COLO829 (cell line): ENCODE measurements around the gene CPNE7.
"Not testable (repeated sequence)": the region's sequence is repeated elsewhere in the genome, so short reads cannot be mapped to it uniquely, and the experiment has no call there.

ENCODE experiments used
- DNase-seq: peaks from one replicate; pipeline ENCODE4 v3.0.0; 2012; ENCODE audit warnings: low spot score

Gene CPNE7

GRCh38 chr16:89583895-89584644, 8.5 kb downstream of the CPNE7 start:
- DNase-seq = no peak

- no peak for DNase-seq
Measured at GRCh38 chr16:89584768-89585549, 9.4 kb downstream of the CPNE7 start.

- no peak for DNase-seq
Measured at GRCh38 chr16:89586218-89586617, 10.7 kb downstream of the CPNE7 start.

GRCh38 chr16:89586853-89587252, 11.3 kb downstream of the CPNE7 start:
- no peak for DNase-seq

- DNase-seq = not testable (repeated sequence)
Measured at GRCh38 chr16:89587676-89588075, 12.1 kb downstream of the CPNE7 start.

DNA sequence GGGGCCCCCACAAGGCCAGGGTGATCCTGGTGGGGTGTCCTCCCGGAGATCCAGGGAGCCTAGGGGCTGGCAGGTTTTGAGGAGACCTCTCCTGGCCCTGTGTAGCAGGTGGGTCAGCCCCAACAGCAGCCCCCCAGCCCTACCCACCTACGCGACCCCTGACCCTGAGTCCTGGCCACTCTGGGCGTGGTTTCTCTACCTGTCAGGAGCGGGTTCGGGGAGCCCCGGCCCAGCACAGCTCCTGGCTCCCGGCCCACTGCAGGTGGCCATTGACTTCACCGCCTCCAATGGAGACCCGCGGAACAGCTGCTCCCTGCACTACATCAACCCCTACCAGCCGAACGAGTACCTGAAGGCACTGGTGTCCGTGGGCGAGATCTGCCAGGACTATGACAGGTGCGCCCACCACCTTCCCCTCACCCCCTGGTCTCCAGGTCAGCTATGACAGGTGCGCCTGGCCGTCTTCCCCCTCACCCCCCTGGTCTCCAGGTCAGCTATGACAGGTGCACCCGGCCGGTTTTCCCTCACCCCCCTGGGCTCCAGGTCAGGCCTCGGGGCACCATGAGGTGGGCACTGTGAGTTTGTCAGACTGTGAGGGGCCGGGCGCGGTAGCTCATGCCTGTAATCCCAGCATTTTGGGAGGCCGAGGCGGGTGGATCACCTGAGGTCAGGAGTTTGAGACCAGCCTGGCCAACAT, 13.0 kb downstream of the CPNE7 start:
- no peak for DNase-seq

DNA sequence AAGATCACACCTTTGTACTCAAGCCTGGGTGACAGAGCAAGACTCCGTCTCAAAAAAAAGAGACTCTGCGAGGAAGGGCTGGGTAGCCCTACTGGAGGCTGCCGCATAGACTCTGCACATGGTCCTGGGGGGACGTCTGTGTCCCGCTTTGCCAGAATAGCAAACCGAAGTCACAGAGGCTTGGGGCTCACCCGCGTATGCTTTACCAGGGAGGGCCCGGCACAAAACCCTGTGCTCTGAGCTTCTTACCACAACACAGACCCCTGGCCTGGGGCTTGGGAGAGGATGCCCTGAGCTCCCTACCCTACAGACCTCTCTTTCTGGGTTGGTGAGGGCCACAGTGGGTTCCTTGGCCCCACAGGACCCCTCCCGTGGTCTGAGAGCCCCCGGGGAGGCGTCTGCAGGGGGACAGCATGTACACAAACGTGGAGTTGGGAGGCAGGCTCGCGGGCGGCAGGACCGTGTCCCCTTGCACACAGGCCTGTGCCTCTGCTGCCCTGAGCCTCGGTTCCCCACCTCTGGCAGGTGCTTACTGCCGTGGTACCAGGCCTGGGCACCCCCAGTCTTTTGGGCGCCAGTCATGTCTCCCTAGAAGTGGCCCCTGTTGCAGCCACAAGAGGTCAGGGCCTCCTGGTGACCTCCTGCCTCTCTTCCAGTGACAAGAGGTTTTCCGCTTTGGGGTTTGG, 13.8 kb downstream of the CPNE7 start:
- no peak for DNase-seq

DNA sequence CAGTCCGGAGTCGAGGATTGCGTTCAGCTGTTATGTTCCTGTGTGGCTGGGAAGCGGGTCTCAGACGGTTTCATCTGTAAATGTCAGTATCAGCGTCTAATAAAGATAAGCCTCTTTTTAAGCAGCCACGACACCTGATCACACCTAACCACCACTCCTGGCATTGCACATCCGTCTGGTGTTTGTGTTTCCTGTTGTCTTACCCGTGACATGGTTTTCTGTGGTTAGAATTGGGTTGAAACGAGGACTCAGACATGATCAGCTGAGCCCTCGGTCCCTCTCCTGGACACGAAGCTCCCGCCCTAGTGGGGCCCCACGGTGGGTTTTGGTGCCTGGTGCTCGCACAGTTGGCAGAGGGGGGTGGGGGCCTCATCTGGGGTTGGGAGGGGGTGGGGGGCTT, 18.3 kb downstream of the CPNE7 start:
- DNase-seq = no peak

DNA sequence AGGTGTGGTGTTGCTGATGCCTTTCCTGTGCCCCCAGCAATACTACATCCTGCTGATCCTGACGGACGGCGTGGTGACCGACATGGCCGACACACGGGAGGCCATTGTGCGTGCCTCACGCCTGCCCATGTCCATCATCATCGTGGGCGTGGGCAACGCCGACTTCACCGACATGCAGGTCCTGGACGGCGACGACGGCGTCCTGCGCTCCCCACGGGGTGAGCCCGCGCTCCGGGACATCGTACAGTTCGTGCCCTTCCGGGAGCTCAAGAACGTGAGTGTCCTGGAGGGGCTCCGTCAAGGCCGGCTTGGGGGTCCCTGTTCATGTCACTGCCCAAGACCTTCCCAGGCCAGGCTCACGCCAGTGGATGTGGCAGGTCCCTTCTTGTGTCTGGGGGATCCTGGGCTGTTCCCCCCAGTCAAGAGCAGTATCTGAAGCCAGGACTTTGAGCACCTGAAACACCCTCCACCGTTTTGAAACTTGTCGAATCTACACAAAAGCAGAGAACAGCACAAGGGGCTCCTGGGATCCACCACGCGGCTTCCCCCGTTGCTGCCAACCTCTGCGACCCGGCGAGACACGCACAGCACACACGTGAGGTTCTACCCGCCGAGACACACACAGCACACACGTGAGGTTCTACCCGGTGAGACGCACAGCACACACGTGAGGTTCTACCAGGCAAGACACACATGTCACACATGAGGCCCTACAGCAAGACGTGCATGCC, 19.9 kb downstream of the CPNE7 start:
- no peak for DNase-seq

GRCh38 chr16:89596061-89596689, 20.6 kb downstream of the CPNE7 start:
- DNase-seq = no peak

DNA sequence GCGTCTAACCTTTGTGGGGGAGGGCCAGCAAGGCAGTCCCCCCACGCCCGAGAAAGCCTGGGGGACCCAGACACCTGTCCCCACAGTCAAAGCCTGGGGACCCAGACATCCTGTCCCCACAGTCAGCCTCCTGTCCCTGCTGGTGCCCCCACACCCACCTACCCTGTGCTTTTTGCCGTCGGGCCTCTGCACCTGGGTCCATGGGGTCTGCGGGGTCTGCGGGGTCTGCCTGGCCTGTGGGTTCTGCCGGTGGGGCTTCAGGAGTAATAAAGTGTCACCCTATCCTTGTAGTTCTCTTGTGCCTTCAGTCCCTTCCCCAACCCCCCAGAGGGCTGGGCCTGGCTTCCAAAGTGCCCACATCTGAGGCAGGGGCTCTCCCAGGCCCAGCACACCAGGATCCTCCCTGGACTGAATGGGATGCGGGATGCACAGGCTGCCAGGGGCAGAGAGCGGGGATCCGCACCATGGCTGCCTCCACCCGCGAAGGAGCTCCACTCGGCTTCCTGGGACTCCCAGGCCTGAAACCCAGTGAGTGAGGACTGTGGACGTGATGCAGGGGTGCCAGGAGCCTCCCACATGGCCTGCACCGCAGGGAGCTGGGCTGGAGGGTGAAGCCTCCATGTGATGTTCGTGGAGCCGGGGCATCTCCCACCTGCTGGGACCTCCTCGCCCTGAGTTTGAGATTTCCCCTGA, 21.5 kb downstream of the CPNE7 start:
- no peak for DNase-seq

DNA sequence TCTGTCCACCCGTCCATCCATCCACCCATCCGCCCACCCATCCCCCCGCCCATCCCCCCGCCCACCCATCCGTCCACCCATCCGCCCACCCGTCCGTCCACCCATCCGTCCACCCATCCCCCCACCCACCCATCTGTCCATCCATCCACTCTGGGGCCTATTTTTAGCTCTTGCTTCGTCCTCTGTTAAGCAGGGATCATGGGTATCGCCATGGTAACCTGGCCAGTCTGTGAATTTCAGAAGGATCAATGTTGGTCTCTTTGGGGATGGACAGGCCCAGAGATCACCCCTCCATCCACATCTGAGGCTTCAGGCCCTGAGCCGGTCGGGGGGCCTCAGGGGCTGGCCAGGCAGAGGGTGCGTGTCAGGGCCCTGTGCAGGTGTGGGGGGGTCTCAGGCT, 22.6 kb downstream of the CPNE7 start:
- no peak for DNase-seq

DNA sequence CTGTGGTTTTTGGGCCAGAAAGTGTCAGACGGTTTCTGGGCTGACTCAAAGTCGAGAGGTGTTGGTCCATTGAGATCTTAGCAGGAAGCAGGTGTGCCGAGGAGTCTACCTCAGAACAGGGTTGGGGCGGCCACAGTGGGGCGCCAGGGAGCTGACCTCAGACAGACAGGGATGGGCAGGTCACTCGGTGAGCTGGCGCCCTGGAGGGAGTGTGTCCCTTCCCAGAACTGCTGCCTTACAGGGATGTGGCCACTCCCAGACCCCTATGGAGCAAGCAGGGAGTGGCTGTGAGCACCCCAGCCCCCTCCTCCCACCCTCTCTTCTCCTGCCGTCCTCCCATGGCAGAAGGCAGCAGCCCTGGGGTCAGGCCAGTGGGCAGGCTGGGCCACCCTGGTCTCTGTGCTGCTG, 23.9 kb downstream of the CPNE7 start:
- DNase-seq = no peak

DNA sequence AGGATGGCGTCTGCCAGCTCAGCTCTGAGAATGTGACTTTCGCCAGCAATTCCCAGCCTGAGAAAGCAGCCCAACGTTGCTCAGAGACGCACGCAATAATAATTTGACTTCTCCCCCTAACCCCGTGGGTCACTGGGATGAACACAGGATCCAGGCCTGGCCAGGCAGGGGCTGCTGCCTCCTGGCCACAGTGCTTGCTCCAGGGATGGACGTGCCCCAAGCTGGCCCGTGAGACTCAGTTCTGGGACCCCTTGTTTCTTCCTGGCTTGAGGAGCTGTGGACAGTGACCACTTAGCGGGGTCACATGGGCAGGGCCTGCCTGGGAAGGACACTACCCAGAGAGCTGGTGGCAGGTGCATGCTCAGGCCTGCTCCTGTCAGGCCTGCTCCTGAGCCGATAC, 24.3 kb downstream of the CPNE7 start:
- DNase-seq = no peak

- DNase-seq = no peak
Measured at GRCh38 chr16:89600427-89600826, 24.9 kb downstream of the CPNE7 start.

DNA sequence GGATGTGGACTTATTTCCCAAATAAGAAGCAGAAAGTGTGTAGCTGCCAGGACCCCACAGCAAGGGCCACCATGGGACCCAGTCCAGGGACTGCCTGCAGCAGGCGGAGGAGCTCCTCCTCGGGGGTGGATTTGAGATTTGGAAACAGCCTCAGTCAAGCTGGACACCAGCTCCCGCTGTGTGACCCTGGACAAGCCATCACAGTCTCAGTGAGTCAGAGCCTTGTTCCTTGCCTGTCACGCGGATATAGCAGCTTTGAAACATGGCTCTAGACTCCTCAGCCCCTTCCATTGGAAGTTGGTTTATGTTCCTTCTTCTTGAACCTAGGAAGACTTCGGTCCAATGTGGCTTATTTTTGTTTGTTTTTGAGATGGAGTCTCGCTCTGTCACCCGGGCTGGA, 25.4 kb downstream of the CPNE7 start:
- DNase-seq = no peak

DNA sequence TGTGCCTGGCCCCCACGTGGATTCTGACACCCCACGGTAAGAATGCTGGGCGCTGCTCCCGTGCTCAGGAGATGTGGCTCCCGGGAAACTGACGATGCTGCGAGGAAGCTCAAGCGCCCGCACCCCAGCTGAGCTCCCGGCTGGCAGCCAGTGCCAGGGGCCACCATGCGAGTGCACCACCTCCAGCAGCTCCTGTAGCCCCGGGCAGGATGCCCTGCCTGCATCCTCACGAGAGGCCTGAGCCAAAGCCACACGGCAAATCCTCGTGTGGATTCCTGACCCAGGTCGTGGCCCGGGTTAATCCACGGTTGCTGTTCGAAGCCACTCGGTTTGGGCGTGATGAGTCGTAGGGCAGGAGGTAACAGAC, 26.3 kb downstream of the CPNE7 start:
- DNase-seq = no peak

GRCh38 chr16:89602273-89602951, 26.9 kb downstream of the CPNE7 start:
- DNase-seq = peak; percentile 85

GRCh38 chr16:89602952-89603590, 27.5 kb downstream of the CPNE7 start:
- no peak for DNase-seq

DNA sequence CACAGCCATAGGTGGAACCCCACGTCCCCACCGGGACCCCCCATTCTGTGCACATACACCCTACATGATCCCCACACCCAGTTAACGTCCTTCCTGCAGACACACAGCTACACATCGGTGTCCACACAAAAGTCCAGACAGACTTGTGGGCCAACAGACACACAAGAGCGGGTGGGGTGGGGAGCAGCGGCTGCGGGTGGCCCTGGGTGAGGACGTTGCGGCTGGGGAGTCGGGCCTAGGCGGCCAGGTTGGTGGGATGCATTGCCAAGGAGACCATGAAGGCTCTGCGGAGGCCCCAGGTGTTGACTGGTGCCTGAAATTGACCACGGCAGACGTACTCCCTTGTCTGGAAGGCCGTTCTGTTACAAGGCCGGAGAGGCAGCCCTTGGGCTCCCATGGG, 29.2 kb downstream of the CPNE7 start:
- no peak for DNase-seq
